Measurements from ENCODE around the gene NAP1L4.

Gene NAP1L4, protein sequence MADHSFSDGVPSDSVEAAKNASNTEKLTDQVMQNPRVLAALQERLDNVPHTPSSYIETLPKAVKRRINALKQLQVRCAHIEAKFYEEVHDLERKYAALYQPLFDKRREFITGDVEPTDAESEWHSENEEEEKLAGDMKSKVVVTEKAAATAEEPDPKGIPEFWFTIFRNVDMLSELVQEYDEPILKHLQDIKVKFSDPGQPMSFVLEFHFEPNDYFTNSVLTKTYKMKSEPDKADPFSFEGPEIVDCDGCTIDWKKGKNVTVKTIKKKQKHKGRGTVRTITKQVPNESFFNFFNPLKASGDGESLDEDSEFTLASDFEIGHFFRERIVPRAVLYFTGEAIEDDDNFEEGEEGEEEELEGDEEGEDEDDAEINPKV

DNA sequence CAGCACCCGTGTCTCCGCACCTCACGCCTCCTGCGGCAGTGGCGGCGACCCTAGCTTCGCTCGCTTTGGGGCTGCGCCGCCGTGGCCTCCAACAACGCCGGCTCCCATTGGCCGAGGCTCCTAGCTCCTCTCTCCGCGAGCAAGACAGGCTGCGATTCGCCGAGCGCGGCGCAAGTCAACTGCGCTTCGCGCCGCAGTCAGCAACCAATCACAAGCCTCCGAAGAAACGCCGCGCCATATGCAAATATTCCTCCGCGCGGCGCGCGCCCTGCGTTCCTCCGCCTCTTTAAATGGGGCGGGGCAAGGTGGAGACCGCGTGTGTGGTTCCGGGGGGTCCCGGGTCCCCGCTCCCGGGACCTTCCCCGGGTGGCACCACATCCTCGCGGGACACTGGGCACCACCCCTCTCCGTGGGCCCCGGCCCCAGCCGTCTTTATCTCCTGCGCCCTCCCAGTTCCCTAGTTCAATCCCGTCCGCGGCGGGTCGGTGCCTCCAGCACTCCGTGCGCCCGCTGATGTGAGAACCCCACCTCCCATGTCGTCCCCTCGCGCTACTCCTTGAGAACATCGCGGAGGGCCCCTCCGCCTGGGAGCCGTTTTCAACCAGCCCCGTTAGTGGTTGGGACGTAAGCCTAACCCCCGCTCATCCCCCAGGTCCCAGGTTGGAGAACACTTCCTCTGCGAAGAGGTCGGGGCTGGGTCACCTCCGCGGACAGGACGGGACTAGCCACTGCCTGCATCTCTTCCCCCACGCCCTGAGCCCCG, at the start of gene NAP1L4:
Gene NAP1L4, minus strand, starts transcription at position 96 of the 763 bp plus-strand sequence. CDS start 13,109 bp downstream, outside the sequence.
- DNase-seq (ENCODE audit: low read depth in 2 of 2): peak; percentile 91 to 95

DNA sequence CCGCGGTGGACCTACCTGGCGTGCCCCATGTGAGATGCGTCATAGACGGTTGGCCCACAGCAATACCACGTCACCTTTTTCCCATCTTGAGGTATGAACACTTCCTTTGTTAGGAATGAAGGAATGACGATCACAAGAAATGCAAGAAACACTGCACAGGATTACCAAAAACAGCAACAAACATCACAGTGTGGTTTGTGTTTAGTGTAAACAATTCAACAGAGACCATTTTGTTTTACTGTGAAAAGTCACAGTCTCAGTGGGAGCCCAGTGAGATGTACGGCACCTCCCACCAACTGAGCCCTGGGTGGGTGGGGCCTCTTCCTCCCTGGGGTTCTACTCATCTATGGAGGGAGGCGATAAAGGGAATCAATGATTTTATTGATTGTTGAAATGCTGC, 48.8 kb upstream of the NAP1L4 start:
- DNase-seq (ENCODE audit: low read depth in 2 of 2): no peak

DNA sequence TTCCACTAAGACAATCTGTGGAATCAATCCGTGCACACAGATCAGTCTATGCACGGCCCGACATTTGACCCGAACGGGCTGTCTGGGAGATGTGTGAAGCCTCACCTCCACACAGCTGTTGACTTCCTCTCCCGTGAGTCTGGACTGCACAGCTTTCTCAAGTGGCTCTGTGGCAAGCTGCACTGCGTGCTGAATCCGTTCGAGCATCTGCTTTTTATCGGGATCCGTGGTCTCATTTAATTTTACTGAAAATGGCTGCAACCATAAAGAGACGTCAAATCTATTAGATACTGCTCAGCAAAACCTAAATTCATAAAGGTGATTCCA, 45.8 kb upstream of the NAP1L4 start:
- no peak for DNase-seq (ENCODE audit: low read depth in 2 of 2)

DNA sequence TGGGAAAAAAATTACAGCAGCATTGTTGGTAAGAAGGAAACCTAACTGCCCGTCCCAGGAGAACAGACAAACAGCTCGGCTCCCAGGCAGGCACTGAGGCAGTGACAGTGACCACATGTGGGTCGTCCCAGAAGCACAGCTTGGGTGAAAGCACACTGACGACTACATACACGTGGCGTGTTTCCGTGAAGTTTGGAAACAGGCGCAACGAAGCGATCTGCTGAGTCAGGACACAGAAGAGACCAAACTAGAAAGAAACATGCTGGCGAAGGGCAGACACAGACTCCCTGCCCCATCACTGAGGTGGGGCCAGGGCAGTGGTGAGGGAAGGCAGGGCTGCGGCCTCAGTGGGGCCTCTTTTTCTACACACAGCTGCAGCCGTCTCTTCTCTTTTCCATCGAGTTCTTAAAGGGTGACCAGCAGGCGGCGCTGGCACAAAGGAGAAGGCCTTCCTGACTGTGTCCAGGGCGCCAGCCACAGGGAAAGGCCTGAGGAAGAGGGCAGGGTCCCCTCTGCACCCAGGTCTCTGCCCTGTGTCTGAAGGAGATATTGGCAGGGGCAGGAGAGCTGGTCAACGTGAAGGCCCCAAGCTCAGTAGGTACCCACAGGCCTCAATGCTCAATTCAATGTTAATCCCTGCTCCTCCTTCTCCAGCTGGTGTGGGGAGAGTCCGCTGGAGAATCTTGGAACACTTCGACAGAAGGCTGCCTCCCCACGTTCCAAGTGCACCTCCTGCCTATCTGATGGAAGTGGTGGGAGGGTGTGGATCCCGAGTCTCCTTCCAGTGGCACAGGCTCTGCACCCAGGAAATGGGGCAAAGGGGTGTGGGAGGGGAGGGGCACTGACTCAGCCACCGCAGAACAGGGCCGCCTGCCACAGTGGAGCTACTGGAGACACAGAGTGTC, 45.2 kb upstream of the NAP1L4 start:
- peak in 1 of 2 experiments; percentile 42 for DNase-seq (ENCODE audit: low read depth in 2 of 2)

DNA sequence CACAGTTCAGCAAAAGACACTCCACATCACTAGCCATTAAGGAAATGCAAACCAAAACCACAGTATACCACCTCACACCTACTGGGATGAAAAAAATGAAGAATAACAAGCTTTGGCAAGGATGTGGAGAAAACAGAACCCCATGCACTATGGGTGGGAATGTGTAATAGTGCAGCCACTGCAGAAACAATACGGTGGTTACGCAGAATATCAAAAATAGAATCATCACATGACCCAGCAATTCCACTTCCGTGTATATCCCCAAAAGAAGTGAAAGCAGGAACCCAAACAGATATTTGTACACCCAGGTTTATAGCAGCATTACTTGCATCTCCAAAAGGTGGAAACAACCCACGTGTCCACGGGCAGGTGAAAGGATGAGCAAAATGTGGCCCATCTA, 44.3 kb upstream of the NAP1L4 start:
- no peak for DNase-seq (ENCODE audit: low read depth in 2 of 2)

DNA sequence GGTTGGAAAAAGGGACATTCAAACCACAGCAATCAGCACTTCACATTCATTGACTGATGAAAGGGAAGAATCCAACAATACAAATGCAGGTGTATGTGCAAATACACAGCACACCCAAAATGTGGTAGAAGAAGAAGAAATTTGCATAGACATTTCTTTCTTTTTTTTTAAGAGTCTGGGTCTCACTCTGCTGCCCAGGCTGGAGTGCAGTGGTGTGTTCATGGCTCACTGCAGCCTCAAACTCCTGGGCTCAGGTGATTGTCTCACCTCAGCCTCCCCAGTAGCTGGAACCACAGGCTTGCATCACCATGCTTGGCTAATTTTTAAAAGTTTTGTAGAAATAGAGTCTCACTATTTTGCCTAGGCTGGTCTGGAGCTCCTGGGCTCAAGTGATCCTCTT, 43.2 kb upstream of the NAP1L4 start:
- DNase-seq (ENCODE audit: low read depth in 2 of 2): no peak

DNA sequence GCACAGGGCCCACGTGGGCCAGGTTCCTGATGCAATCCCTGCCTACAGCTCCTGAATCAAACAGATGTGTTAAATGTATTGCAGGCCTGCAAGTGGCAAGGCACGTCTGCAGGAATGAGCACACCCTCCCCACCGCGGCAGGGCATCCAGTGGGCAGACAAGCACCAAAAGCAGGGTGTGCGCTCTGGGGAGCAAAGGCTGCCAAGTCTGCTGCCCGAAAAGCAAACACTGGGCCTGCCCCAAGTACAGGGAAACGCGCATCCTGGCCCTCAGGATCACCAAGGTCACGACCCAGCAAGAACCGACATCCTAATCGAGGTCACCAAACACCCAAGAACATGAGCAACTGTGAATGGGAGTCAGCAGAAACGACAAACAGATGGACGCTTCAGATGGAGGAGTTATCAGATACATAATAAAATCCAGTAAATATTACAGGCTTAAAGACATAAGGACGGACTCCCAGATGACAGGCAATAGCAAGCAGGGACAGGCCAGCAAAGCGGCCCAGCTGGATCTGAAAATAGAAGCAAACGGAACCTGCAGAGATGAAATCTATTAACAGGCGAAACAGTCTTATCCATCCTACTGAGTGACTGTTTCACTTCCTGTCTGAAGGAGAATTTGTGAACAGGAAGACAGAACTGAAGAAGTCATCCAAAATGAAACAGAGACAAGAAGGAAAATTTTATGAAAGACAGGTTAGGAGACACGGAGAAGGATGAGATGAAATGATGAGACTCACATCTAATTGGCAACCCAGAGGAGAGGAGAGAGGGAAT, 38.4 kb upstream of the NAP1L4 start:
- DNase-seq (ENCODE audit: low read depth in 2 of 2): no peak

DNA sequence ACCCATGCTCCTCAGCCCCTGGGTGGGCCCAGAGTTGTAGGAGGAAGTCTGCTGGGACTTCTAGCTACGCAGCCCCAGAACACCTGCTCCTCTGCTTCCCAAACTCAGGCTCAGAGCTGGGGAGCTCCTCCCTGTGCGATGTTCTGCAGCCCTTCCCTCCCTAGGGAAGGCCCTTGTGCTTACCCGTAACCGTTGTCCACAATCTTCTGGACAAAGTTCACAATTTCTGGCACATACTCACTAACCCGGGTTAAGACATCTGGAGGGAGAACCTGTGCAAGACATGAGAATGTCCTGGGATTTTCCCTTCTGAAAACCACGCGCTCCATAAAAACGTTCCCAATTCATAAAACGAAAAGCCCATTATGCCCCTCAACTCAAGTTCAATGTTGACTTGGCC, 36.7 kb upstream of the NAP1L4 start:
- no peak for DNase-seq (ENCODE audit: low read depth in 2 of 2)

DNA sequence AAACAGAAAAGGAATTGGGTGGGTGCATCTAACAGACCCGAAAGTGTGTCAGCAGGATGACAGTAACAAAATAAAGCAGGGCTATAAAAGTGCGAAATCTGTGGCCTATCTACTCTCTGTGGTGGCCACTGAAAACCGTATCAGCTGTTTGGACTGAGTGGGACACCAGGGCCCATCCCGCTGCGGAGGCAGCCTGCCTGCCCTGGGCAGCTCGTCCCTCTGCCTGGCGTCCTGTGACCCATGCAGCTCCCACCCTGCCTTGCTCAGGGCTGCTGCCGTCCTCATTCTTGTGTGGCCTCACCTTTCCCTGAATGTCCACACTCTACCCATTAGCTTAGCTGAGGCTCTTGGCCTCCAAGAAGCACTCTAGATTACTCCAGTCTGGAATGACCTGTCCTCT, 34.7 kb upstream of the NAP1L4 start:
- DNase-seq (ENCODE audit: low read depth in 2 of 2): no peak

DNA sequence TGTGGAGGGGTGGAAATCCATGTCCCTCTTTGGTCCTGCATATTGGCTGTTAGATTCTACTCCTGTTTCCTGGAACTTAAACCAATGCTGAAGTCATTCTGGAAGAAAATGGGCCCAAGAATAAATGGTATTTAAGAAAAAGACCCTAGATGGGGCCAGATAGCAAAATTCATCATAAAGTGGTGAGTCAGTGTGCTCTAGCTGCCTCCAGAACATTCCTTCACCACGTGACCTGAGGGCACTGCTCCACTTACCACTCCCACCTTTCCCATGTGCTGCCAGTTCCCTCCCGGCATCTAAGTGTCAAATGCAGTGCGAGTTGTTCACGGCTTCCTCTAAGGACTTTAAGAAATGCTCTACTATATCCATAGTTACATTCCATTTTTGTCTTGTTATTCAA, 30.9 kb upstream of the NAP1L4 start:
- no peak for DNase-seq (ENCODE audit: low read depth in 2 of 2)

DNA sequence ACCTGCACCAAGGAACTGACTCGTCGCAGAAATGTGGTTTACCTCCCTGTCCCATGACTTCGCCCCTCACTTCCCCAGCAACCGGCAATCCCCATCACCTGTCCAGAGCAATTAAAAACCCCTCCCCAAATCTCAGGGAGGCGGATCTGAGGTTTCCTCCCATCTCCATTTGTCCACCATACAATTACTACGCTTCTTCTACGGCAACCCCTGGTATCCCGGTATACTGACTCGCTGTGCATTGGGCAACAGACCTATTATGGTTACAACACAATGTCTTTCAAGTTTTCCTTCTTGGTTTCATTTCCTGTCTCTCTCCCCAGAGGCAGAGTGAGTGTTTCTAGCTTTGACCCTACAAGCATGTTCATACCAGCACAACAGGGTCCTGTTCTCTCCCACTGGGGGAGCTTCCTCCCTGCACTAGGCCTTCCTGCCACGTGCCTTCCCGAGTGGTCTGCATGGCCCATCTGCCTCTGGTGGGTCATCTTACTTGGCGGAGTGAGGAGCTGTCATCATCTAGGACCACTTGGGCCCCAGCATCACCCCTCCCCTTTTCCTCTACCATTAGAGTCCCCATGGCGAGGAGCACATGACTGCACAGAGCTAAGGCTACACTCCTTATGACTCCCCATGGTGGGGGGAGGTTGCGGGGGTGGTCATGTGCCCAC, 30.3 kb upstream of the NAP1L4 start:
- no peak for DNase-seq (ENCODE audit: low read depth in 2 of 2)

DNA sequence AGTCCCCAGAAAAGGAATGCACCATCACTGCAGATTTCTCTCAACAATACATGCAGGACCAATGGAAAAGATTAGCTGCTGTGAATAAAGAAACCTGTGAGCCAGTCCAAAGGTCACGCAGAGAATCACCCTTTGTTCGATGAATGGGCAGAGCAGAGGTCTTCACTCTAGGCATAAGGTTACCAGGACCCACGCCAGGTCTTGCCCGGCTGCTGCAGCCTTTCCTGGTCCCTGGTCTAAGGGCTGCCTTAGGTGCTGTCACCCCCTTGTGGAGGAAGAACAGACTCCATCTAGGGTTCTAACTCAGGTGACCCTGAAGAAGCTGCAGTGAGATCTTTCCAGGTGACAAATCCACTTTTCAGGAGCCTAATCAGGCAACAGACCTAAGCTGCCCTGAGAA, 29.0 kb upstream of the NAP1L4 start:
- no peak for DNase-seq (ENCODE audit: low read depth in 2 of 2)

DNA sequence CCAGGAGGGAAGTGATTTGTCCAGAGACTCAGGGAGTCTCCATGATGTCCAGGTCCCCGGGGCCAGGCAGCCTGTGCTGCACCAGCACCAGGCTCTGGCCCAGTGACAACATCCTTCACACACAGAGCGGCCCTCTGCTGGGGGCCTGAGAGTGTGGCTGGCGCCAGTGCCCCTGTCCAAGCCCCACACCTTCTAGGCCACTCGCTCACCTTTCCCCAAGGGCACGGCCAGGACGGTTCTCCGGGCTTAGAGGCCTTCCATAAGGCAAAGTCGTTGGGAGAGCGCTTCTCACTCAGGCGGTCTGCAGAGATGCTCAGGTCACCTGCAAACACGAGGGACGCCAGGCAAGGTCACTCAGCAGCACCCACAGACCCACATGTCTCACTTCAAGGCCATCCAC, 27.9 kb upstream of the NAP1L4 start:
- DNase-seq (ENCODE audit: low read depth in 2 of 2): no peak

DNA sequence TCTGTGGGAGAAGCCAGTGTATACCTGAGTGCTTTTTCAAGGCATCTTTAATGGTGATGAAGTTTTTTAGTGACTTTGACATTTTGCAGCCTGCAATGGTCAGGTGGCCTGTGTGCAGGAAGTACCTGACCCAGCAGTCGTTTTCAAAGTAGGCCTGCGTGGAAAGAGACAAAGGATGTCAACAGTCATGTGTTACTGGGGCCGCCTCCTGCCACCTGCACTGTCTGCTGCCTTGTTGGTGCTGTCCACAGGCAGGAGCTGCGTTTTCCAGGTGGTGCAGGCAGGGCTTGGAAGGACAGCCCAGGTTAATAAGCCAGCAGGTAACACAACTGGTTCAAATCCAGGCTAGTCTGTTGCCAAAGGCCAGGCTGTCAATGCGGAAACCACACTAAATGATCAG, 26.5 kb upstream of the NAP1L4 start:
- DNase-seq (ENCODE audit: low read depth in 2 of 2): no peak

DNA sequence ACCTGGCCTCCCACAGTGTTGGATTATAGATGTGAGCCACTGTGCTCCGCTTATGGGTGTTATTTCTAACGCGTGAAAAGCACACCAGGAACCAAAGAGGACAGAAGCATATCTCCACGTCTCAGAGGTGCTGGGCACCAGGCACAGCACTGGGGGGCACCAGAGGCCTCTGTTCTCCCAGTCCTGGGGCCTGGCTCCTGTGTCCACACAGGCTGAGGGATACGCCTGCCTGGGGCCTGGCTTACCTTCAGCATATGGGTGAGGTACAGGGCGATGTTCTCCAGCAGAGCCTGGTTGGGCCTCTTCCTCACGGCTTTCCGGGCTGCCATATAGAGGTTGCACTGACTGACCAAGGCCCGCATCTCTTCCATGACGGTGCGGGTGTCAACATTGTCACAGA, 24.7 kb upstream of the NAP1L4 start:
- DNase-seq (ENCODE audit: low read depth in 2 of 2): no peak

DNA sequence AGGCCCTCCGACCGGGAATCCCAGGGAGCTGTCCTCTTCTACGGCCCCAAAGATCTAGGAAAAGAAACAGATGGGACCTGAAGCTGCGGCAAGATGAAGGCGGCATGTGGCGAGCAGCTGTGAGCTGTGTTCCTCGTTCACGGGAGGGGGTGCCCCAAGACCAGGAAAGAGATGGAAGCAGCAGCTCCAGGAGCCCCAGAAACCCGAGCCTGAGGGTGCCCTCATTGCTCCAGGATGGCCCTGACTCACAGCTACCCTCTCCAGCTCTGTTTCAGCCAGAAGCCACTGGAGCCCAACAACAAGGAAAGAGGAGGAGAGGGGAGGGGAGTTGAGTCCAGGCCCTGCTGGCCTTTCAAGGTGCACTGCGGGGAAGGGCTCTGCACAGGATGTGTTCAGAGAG, 23.7 kb upstream of the NAP1L4 start:
- DNase-seq (ENCODE audit: low read depth in 2 of 2): no peak

DNA sequence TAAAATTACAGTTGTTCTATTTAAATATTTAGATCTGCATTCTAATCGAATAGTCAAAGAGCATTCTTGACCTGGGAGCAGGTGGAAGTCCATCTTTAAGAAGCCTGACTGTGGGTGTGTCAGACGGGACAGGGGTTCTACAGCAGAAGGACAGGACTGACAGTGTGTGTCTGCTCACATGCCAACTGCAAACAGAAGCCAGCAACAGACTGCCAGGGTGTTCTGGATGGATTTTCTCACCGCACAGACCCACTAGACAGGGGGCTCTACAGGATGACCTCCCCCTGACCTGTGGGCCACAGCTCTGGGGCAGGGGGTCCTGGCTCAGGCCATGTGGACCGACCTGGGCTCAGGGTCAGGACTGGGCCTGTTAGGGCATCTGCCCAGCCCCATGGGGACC, 22.8 kb upstream of the NAP1L4 start:
- no peak for DNase-seq (ENCODE audit: low read depth in 2 of 2)

DNA sequence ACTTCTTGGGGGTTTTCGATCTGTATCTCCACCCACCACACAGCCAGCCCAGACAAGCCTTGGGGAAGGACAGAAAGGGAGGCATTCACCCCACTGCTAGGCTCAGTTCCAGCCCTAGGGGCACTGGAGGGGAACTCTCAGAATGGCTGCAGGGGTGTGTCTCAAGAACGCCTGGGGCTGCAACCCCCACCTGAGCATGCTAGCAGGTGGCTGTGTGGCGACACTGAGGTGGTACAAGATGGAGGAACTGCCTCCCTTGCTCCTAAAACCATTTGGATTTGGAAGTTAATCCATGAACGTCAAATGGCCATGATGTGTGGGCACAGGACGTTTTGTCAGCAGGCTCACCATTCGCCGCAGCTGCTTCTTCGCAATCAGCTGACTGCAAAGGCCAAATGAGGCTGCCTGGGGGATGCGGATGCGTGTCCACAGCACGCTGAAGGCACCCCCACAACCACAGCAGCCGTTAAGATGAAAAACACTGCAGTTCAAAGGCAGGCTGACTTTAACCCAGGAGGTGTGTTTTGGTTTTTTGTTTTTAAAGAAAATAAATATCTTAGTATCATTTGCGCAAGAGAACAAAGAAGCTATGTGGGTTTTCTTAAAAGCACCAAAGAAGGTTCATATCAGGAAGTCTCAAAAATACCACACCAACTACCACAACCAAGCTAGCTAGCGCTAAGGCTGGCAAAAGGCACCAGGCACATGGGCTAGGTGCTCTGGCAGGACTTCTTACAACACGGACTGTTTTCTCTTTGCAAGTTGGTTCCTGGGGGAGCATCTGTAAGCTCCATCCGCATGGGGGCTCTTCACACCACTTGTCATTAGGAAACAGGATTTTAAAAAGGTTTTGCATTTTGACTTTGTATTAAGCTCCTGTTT, 22.2 kb upstream of the NAP1L4 start:
- DNase-seq (ENCODE audit: low read depth in 2 of 2): no peak

DNA sequence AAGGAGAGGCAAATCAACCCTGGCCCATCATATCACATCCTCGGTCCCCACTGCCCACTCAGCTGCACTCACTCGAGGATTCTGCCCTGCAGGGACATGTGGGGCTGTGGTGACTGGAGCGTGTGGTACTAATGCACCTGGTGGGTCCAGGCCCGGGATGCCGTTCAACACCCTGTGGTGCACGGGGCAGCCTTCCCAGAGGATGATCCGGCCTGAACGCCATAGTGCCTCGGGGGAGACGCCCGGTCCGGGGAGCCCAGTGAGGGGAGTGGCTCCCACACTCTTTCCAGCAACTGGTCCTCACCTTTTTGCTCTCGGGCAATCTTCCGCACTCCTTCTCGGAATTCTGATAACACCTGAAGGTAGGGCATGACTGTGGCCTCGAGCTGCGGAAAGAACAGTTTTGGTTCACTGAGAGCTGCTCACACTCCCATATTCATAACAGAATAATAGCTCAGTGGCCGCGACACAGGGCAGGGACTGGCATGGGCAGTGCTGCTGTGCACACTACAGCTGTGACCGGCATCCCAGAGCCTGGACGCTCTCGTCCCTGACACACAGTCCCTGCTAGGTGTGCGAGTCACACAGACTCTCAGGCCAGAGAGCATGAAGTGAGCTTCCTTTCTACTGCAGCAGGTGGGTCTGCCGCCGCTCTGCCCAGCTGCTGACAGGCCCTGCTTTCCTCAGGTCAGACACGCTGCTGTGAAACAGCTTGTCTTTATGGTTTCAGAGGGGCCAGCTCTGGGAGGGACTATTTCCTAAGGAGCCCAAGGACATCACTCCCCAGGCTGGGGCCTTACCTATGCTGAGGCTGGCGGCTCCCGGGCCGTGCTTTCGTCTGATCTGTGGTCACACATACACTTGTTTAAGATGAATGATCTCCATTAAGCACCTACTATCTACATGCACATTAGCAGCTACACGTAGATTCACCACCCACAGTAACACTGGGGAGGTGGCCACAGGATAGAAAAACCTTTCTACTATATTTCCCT, 20.1 kb upstream of the NAP1L4 start:
- no peak for DNase-seq (ENCODE audit: low read depth in 2 of 2)
